ENCODE measurements around the gene SF3A1. TPM values are rescaled to one million over a fixed set of nuclear protein-coding genes. Genes with fewer than 3 reads are reported as not detected.

The SF3A1 gene
- total RNA-seq, 2 experiments from 2014 or later = 335 to 388 TPM

DNA sequence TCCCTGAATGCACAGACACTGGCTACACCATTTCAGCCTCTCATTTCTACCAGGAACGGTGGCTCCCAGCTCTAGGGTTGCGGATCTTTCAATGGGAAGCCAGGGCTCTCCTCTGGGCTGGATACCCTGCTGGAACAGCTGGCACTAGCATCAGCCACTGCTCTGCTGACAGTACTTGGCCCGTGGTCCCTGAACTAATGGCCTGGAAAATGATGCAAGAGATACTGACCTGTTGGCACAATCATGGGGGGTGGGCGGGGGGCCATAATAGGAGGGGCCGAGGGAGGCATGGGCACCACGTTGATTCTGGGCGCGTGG lies 19.3 kb downstream of the SF3A1 start:
- H3K27ac Mint-ChIP-seq = no peak overlapping the region

DNA sequence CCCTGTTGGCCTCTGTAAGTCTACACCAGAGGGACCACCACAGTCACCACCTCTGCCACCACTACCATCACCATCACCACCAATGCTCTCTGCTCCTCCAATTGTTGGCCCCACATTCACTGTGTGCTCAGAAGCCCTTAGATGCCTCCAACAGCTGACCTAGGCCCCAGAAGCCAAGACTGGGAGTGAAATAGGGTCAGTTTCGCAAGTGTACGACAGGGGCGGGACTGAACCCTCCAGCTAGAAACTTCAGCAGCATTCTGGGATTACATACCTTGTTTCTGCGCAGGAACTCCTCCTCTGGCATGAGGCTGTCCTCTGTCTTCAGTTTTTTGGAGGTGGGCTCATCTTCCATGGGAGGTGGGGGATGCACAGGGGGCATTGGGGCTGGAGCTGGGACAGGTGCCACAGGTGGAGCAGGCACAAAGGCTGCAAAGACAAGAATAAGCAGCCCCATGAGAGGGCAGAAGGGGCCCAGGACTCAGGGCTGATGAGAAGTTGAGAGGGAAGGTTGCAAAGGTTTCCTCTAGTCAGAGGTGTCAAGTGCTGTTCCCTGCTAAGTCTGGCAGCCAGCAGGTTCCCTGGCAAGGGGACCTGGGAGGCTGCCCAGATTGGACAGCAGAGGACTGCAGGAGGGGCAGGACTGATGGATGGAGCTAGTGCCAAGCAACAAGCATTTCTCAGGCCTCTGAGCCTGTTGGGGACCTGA lies 19.8 kb downstream of the SF3A1 start:
- H3K9me3 ChIP-seq (ENCODE audit: control insufficient read depth in 1 of 2, insufficient read depth in 1 of 2, low read length in 2 of 2) = no peaks in the 10 kb centered on the region
- no peak overlapping the region for H3K4me3 ChIP-seq (ENCODE audit: low read length)
- no peak overlapping the region for H3K4me3 Mint-ChIP-seq
- ChIA-PET POLR2A (interaction anchor here (1.1 to 2.4 kb wide), 2 partner anchors 10 to 20 kb away, joined by 4 to 8 read pairs; partner anchors contain the start of genes CCDC157, SF3A1 and TBC1D10A), CTCF (interaction anchor here (1.3 to 1.7 kb wide), 3 partner anchors 10 to 49 kb away, joined by 3 to 4 read pairs (median 3); no protein-coding TSS in a partner anchor)
- H3K36me3 Mint-ChIP-seq (ENCODE audit: low read depth) = peaks cover 99% of the 10 kb centered on the region
- H3K4me1 ChIP-seq (ENCODE audit: insufficient read depth, low read length) = no peaks in the 10 kb centered on the region
- H3K27ac ChIP-seq (ENCODE audit: low read depth in 1 of 2, low read length in 2 of 2) = no peak overlapping the region
- no peaks in the 10 kb centered on the region for H3K9me3 Mint-ChIP-seq
- TF ChIP-seq, protein P1, sequence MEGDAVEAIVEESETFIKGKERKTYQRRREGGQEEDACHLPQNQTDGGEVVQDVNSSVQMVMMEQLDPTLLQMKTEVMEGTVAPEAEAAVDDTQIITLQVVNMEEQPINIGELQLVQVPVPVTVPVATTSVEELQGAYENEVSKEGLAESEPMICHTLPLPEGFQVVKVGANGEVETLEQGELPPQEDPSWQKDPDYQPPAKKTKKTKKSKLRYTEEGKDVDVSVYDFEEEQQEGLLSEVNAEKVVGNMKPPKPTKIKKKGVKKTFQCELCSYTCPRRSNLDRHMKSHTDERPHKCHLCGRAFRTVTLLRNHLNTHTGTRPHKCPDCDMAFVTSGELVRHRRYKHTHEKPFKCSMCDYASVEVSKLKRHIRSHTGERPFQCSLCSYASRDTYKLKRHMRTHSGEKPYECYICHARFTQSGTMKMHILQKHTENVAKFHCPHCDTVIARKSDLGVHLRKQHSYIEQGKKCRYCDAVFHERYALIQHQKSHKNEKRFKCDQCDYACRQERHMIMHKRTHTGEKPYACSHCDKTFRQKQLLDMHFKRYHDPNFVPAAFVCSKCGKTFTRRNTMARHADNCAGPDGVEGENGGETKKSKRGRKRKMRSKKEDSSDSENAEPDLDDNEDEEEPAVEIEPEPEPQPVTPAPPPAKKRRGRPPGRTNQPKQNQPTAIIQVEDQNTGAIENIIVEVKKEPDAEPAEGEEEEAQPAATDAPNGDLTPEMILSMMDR (IDR thresholded peaks at IDR 0.05) = no peak
- DNase-seq (no peak), ATAC-seq (ENCODE audit: poor library complexity) (no peak)
- H3K4me1 Mint-ChIP-seq (ENCODE audit: low read depth) = no peaks in the 10 kb centered on the region
- H3K27me3 Mint-ChIP-seq = no peaks in the 10 kb centered on the region
- peaks cover 97% of the 10 kb centered on the region for H3K36me3 ChIP-seq (ENCODE audit: insufficient read depth, low read length)
- no peaks in the 10 kb centered on the region for H3K27me3 ChIP-seq (ENCODE audit: control insufficient read depth in 1 of 2, insufficient read depth in 2 of 2, low read length in 2 of 2)
- intact Hi-C loops (cut with DNase I, micrococcal nuclease) = no loop called here
- no peak overlapping the region for H3K27ac Mint-ChIP-seq

More for the DNA sequence above, 19.3 kb downstream of the SF3A1 start:
- ChIA-PET CTCF (interaction anchor here (1.3 kb wide), 1 partner anchor 10 kb away, joined by 3 read pairs; no protein-coding TSS in a partner anchor), POLR2A (interaction anchor here (1.1 to 2.4 kb wide), 2 partner anchors 11 to 19 kb away, joined by 4 to 8 read pairs; partner anchors contain the start of genes CCDC157, SF3A1 and TBC1D10A)
- ATAC-seq (ENCODE audit: poor library complexity) (no peak), DNase-seq (no peak)
- Histone ChIP-seq H3K27me3 (ENCODE audit: control insufficient read depth in 1 of 2, insufficient read depth in 2 of 2, low read length in 2 of 2) (no peaks in the 10 kb centered on the region), H3K9me3 (ENCODE audit: control insufficient read depth in 1 of 2, insufficient read depth in 1 of 2, low read length in 2 of 2) (no peaks in the 10 kb centered on the region), H3K4me3 (ENCODE audit: low read length) (no peak overlapping the region), H3K36me3 (ENCODE audit: insufficient read depth, low read length) (peaks cover 97% of the 10 kb centered on the region), H3K4me1 (ENCODE audit: insufficient read depth, low read length) (no peaks in the 10 kb centered on the region), H3K27ac (ENCODE audit: low read depth in 1 of 2, low read length in 2 of 2) (no peak overlapping the region)
- intact Hi-C loops (cut with DNase I, micrococcal nuclease) = no loop called here
- Mint-ChIP-seq H3K4me1 (ENCODE audit: low read depth) (no peaks in the 10 kb centered on the region), H3K36me3 (ENCODE audit: low read depth) (peaks cover 100% of the 10 kb centered on the region), H3K9me3 (no peaks in the 10 kb centered on the region), H3K4me3 (no peak overlapping the region), H3K27me3 (no peaks in the 10 kb centered on the region)
- TF ChIP-seq, protein P1 (IDR thresholded peaks at IDR 0.05) = no peak

DNA sequence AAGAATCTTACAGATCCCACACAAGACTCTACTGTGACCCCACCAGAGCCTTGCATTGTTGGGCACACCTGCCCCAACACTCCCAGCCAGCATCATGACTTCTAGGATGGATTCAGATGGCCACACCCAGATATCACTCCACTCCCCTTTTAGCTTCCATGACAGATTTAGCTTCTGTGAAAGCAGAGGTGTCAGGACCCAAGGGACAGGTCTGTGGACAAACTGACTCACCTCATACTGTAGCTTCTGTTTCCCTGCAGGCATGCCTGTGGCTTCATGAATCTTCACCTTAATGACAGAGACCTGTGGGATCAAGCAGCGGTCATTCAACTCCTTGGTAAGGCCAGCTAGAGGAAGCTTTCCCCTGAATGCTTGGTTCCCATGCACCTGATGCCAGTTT lies 21.5 kb downstream of the SF3A1 start:
- Mint-ChIP-seq H3K9me3 (no peaks in the 10 kb centered on the region), H3K27ac (peak overlapping the region; percentile 33), H3K27me3 (no peaks in the 10 kb centered on the region), H3K4me1 (ENCODE audit: low read depth) (no peaks in the 10 kb centered on the region), H3K36me3 (ENCODE audit: low read depth) (peaks cover 96% of the 10 kb centered on the region), H3K4me3 (no peak overlapping the region)
- no peak overlapping the region for H3K27ac ChIP-seq (ENCODE audit: low read depth in 1 of 2, low read length in 2 of 2)
- peaks cover 90% of the 10 kb centered on the region for H3K36me3 ChIP-seq (ENCODE audit: insufficient read depth, low read length)
- no peak for DNase-seq
- no peak overlapping the region for H3K4me3 ChIP-seq (ENCODE audit: low read length)
- no peaks in the 10 kb centered on the region for H3K27me3 ChIP-seq (ENCODE audit: control insufficient read depth in 1 of 2, insufficient read depth in 2 of 2, low read length in 2 of 2)
- TF ChIP-seq, protein P1 (IDR thresholded peaks at IDR 0.05) = no peak
- H3K4me1 ChIP-seq (ENCODE audit: insufficient read depth, low read length) = no peaks in the 10 kb centered on the region
- POLR2A ChIA-PET = interaction anchor here (0.7 to 1.6 kb wide), 6 partner anchors 21 to 46 kb away, joined by 3 to 6 read pairs (median 3); partner anchors contain the start of genes CASTOR1, CCDC157 and SF3A1
- intact Hi-C loops (cut with DNase I, micrococcal nuclease) = no loop called here
- H3K9me3 ChIP-seq (ENCODE audit: control insufficient read depth in 1 of 2, insufficient read depth in 1 of 2, low read length in 2 of 2) = no peaks in the 10 kb centered on the region
- no peak for ATAC-seq (ENCODE audit: poor library complexity)
- CTCF ChIA-PET = interaction anchor here (1.7 kb wide), 1 partner anchor 10 kb away, joined by 4 read pairs; no protein-coding TSS in a partner anchor
